SU-DHL-6 (cell line): ENCODE data around the gene EPHA6.

Experiments
- H2AFZ ChIP-seq: fragments of 200-600 bp; sonication (generic); 2 replicates; pipeline ENCODE4 v1.6.1; 2014; ENCODE audit warnings: low read depth, mild to moderate bottlenecking, moderate library complexity, mixed read lengths, antibody characterized with exemption, low read length; ENCODE audit not compliant: severe bottlenecking
- H3F3A ChIP-seq: fragments of 200-600 bp; shearing (Covaris generic); 2 replicates; pipeline ENCODE4 v1.6.0; 2016; ENCODE audit warnings: antibody characterized with exemption, mild to moderate bottlenecking; ENCODE audit not compliant: insufficient read depth
- H3K27ac ChIP-seq: fragments of 200-600 bp; sonication (generic); 2 replicates; pipeline ENCODE4 v1.5.1; 2016; ENCODE audit warnings: low read depth, mild to moderate bottlenecking, low read length, moderate library complexity, mixed read lengths
- H3K27me3 ChIP-seq: fragments of 200-600 bp; sonication (generic), shearing (Covaris generic); 2 replicates; pipeline ENCODE4 v1.6.0; 2014; ENCODE audit warnings: mild to moderate bottlenecking, low read length
- H3K36me3 ChIP-seq: fragments of 200-600 bp; sonication (generic); 2 replicates; pipeline ENCODE4 v1.6.1; 2014; ENCODE audit warnings: mild to moderate bottlenecking, low read length, mixed read lengths
- H3K4me2 ChIP-seq: fragments of 300-600, 200-600 bp; shearing (Covaris generic), sonication (generic); 2 replicates; pipeline ENCODE4 v1.6.0; 2014; ENCODE audit warnings: low read length, low read depth, mild to moderate bottlenecking; ENCODE audit not compliant: poor library complexity, severe bottlenecking
- H3K4me3 ChIP-seq: fragments of 200-600 bp; sonication (generic); 2 replicates; pipeline ENCODE4 v1.5.1; 2014; ENCODE audit warnings: antibody characterized with exemption, low read length, mild to moderate bottlenecking, mixed read lengths; ENCODE audit not compliant: insufficient read depth, poor library complexity, severe bottlenecking
- H3K79me2 ChIP-seq: fragments of 200-600 bp; sonication (generic); 2 replicates; pipeline ENCODE4 v1.6.1; 2014; ENCODE audit warnings: mild to moderate bottlenecking, low read length, moderate library complexity; ENCODE audit not compliant: insufficient read depth
- H3K9ac ChIP-seq: fragments of 200-600 bp; sonication (generic); 2 replicates; pipeline ENCODE4 v1.7.0; 2014; ENCODE audit warnings: mild to moderate bottlenecking, low read length
- H3K9me2 ChIP-seq: fragments of 200-600 bp; sonication (generic); replicated peaks from 2 replicates; pipeline ENCODE4 v1.6.1; 2014; ENCODE audit warnings: low read length; ENCODE audit not compliant: insufficient read depth
- H3K9me3 ChIP-seq: fragments of 200-600 bp; sonication (generic); 2 replicates; pipeline ENCODE4 v1.6.1; 2014; ENCODE audit warnings: low read length, mixed read lengths; ENCODE audit not compliant: insufficient read depth
- H4K20me1 ChIP-seq: fragments of 200-600 bp; sonication (generic); 2 replicates; pipeline ENCODE4 v1.6.1; 2014; ENCODE audit warnings: low read depth, mild to moderate bottlenecking, antibody characterized with exemption, low read length, moderate library complexity, mixed read lengths
- EZH2phosphoT487 ChIP-seq: fragments of 200-600 bp; sonication (generic), shearing (Covaris generic); conservative IDR thresholded peaks from 2 replicates; pipeline ENCODE4 v1.6.1; 2018; ENCODE audit warnings: mild to moderate bottlenecking, antibody characterized with exemption, low read length, moderate library complexity, mixed read lengths
- TF ChIP-seq, protein P1 (sequence below): fragments of 200-600 bp; sonication (generic); IDR thresholded peaks from one replicate; pipeline ENCODE4 v1.5.1; 2017; ENCODE audit warnings: antibody characterized with exemption, mild to moderate bottlenecking, low read length, moderate library complexity; ENCODE audit not compliant: insufficient read depth, poor library complexity, severe bottlenecking

Gene EPHA6

GRCh38 chr3:96959901-96960641 lies 145.7 kb downstream of the EPHA6 start:
- Histone ChIP-seq H2AFZ (no peak overlapping the region), H3K9me3 (no peaks in the 10 kb centered on the region), H4K20me1 (no peaks in the 10 kb centered on the region), H3K79me2 (no peaks in the 10 kb centered on the region), H3K4me3 (no peak overlapping the region), H3K9me2 (no peaks in the 10 kb centered on the region), H3K9ac (no peak overlapping the region), H3K27me3 (no peaks in the 10 kb centered on the region), H3K27ac (no peak overlapping the region), H3F3A (no peaks in the 10 kb centered on the region), H3K36me3 (no peaks in the 10 kb centered on the region), H3K4me2 (no peak overlapping the region)
- TF ChIP-seq EZH2phosphoT487 = no peak
- TF ChIP-seq, protein P1, sequence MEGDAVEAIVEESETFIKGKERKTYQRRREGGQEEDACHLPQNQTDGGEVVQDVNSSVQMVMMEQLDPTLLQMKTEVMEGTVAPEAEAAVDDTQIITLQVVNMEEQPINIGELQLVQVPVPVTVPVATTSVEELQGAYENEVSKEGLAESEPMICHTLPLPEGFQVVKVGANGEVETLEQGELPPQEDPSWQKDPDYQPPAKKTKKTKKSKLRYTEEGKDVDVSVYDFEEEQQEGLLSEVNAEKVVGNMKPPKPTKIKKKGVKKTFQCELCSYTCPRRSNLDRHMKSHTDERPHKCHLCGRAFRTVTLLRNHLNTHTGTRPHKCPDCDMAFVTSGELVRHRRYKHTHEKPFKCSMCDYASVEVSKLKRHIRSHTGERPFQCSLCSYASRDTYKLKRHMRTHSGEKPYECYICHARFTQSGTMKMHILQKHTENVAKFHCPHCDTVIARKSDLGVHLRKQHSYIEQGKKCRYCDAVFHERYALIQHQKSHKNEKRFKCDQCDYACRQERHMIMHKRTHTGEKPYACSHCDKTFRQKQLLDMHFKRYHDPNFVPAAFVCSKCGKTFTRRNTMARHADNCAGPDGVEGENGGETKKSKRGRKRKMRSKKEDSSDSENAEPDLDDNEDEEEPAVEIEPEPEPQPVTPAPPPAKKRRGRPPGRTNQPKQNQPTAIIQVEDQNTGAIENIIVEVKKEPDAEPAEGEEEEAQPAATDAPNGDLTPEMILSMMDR = no peak

DNA sequence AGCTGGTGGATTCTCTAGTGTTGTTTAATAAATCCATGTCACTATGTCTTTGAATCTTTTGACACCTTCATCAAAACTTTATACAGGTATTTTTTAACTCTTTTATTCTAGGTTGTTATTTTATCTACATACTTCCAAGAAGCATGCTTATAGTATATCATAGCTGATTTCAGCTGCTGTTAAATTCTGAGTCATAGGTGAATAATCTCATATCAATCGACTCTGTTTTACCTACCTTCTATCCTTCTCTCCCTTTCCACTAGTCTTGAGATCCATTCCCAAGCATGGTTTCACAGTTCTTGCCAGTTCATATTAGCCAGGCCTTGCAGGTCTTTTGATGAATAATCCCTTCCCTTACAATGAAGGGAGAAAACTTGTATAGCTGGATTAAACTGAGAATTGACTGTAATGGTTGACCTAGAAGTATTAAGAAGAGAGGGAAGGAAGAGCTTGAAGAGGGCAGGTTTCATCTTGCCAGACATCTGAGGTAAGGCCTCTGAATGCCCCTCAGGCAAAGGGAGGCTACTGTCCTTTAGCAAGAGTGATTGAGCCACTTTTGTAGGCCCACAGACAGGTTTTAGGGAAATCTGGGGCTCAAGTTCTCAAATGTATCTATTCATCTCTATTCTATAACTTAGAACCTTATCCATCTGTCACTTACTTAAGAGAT lies 146.4 kb downstream of the EPHA6 start:
- Histone ChIP-seq H2AFZ (no peak overlapping the region), H3K27me3 (no peaks in the 10 kb centered on the region), H4K20me1 (no peaks in the 10 kb centered on the region), H3F3A (no peaks in the 10 kb centered on the region), H3K27ac (no peak overlapping the region), H3K4me3 (no peak overlapping the region), H3K9ac (no peak overlapping the region), H3K4me2 (no peak overlapping the region), H3K9me3 (no peaks in the 10 kb centered on the region), H3K9me2 (no peaks in the 10 kb centered on the region), H3K36me3 (no peaks in the 10 kb centered on the region), H3K79me2 (no peaks in the 10 kb centered on the region)
- TF ChIP-seq, protein P1 = no peak
- no peak for TF ChIP-seq EZH2phosphoT487

DNA sequence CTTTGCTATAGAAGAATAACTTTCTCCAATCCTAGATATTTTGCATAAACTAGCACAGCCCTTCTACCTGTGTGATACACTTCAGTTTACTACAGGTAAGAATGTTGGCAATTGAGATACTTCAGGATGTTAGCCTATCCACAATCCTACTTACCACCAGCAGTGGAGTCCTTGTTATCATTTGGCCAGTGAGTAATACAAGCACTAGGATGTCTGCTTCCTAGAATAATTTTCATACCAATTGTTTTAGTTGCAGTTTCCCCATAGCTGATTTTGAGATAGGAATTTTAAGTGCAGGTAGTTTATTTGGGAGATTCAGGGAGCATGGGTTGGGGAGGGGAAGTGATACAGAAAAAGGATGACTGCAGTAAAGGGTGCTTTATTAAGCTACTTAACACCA lies 147.2 kb downstream of the EPHA6 start:
- no peaks in the 10 kb centered on the region for H3K36me3 ChIP-seq
- no peak overlapping the region for H2AFZ ChIP-seq
- no peak overlapping the region for H3K4me2 ChIP-seq
- TF ChIP-seq EZH2phosphoT487 = no peak
- TF ChIP-seq, protein P1 = no peak
- H3K9ac ChIP-seq = no peak overlapping the region
- no peak overlapping the region for H3K4me3 ChIP-seq
- H3K27me3 ChIP-seq = no peaks in the 10 kb centered on the region
- no peaks in the 10 kb centered on the region for H3K79me2 ChIP-seq
- H3K9me3 ChIP-seq = no peaks in the 10 kb centered on the region
- no peaks in the 10 kb centered on the region for H3K9me2 ChIP-seq
- no peaks in the 10 kb centered on the region for H4K20me1 ChIP-seq
- no peak overlapping the region for H3K27ac ChIP-seq
- no peaks in the 10 kb centered on the region for H3F3A ChIP-seq
